Ureter (tissue), 1 donor: Measurements from ENCODE around the gene KIRREL3. TPM values are rescaled to one million over a fixed set of nuclear protein-coding genes. Genes with fewer than 3 reads are reported as not detected.

Experiments
- DNase-seq: peaks from one replicate; pipeline ENCODE4 v3.0.0-alpha.2; 2020; ENCODE audit warnings: low spot score
- total RNA-seq: library from RNA; stranded (reverse); gene quantifications from one replicate; pipeline ENCODE4 v1.2.4, GENCODE V29; 2023
- donor health status: DM: yes; HTN: yes; CAD: no.

Gene KIRREL3
- total RNA-seq, 1 donor from 2014 or later = not detected

DNA sequence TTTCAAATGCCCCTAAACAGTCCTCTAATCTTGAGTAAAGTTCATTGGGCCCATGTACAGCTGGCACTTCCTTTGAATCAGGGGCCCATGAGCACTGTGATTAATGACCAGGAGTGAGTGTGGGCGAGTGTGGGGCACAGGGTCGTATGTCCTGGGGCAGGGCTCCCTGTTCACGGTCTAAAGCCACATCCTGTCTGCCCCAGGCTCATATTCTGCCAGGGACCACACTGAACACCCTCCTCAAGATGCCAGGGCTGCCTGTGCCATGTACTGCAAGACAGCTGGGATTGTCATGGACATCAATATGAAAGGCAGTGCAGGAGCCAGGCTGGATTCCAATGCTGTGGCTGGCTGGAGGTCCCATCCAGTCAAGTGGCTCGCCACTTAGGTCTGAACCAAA, 130.5 kb downstream of the KIRREL3 start:
- no peak for DNase-seq

DNA sequence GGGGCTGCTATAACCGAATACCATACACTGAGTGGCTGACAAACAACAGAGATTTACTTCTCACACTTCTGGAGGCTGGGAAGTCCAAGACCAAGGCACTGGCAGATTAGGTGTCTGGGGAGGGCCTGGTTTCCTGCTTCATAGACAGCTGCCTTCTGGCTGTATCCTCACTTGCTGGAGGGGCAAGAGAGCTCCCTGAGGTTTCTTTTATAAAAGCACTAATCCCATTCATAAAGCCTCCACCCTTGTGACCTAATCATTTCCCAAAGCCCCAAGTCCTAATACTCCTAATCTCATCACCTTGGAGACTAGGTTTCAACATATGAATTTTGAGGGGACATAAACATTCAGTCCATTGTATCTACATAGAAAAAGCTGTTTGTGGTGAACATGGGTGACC, 131.8 kb downstream of the KIRREL3 start:
- DNase-seq = no peak

DNA sequence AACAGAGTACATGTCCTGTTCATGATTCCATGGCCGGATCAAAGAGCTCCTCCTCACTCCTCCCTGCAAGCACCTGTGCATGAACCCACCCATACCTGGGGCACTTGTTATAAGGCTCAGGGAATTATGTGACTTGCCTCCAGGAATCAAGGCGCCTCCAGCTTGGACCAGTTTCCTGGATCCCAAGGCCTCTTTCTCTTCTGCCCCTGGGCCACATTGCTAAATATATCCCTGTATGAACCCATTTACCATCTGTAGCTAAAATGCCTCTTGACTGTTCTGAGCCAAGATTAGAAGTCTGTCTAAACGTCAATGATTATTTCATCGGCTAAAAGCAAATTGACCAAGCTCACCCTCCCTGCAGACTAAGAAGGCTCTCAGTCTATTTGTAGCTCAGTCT, 135.6 kb downstream of the KIRREL3 start:
- DNase-seq = no peak

- no peak for DNase-seq
Measured at GRCh38 chr11:126863294-126863997, 137.1 kb downstream of the KIRREL3 start.

- no peak for DNase-seq
Measured at GRCh38 chr11:126862664-126863243, 137.8 kb downstream of the KIRREL3 start.

- DNase-seq = no peak
Measured at GRCh38 chr11:126861796-126862459, 138.6 kb downstream of the KIRREL3 start.

DNA sequence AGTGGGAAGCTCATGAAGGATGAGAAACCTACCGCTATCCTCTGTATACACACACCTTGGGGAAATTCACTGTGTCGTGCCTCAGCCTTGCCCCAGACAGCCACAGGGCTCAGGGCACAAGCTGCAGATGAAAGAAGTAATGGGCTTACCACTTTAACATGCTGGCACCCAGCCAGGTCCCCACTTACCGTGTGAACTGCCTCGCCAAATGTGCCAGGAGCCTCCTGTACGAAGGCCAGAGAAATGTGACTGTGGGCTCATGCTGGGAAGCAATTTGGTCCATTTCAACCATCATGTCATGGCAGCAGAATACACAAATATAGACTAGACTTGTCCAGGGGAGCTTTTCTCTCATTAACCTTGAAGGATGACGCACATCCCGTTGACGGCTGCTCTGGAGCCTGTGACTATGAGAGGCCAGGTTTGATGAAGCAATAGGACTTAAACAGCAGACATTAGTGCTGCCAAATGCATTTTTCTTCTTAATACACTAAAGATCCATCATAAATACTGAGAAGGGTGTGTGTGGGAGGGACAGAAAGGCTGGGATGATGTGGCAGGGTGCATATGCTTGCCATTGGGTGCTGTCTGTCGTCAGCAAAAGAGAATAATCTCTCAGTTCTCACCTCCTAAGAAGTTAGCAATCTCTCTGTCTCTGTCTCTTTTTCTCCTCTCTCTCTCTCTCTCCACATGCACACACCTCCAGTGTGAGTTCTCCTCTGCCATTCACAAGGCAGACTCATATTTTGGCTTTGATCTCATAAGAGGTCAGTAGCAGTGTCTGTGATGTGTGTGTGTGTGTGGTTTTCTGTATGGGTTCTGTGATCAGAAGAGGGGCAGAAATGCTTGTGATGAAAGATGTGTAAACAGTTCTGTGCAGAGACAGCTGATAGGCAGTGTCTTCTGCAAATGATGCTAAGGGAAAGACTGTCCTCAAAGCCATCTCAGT, 142.4 kb downstream of the KIRREL3 start:
- DNase-seq = no peak

DNA sequence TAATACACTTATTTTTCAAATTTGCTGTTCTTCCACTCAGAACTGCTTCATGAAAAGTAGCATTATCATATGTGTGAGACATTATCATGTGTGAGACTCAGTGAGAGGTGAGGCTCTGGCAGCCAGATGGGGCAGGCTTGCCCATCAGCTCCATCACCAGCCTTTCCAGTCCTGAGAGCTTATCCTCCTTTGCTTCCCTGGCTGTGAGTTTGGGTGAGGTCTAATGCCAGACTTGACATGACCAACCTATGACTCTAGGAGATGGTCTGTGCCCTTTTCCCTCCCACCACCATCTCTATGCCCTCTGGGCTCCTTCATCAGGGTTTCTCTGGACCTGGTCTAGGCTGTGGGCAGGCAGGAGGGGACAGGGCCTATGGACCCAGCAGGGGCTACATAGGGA, 145.0 kb downstream of the KIRREL3 start:
- DNase-seq = no peak

GRCh38 chr11:126853732-126854131, 146.8 kb downstream of the KIRREL3 start:
- no peak for DNase-seq

DNA sequence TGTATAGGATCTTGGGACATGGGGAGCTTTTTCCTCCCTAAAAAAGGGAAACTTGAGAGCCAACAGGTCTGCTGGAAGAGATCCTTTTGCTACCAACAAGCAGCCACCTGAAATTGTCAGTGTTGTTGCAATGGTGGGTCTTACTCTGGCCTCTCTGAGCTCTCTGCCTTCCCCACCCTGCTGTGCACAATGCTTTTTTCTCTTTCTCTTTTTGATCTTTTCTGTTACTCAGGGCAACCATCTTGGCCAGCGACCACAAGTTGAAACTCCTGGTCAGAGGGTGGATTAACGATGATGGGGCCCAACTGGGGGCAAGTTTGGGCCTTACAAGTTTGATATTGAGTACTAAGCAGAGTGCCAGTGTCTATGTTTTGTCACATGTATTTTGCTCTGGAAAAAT, 155.8 kb downstream of the KIRREL3 start:
- DNase-seq = no peak

- DNase-seq = no peak
Measured at GRCh38 chr11:126843096-126843495, 157.5 kb downstream of the KIRREL3 start.

DNA sequence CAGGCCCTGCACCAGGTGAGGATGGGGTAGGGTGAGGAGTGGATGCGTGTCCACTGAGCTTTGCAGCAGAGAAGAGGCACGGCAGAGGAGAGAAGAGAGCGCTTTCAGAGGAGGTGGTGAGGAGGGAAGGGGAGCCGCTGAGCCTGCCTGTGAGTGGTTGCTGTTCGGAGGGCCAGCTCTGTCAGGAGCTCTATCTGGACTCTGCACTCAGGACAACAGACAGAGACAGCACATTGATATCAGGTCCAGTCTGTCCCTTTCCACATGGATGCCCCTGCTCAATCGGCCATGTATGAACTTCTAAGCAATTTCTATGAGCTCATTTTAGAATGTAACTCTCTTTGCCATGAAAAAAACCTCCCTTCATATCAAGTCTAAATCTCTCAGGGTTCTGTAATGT, 158.6 kb downstream of the KIRREL3 start:
- DNase-seq = no peak

DNA sequence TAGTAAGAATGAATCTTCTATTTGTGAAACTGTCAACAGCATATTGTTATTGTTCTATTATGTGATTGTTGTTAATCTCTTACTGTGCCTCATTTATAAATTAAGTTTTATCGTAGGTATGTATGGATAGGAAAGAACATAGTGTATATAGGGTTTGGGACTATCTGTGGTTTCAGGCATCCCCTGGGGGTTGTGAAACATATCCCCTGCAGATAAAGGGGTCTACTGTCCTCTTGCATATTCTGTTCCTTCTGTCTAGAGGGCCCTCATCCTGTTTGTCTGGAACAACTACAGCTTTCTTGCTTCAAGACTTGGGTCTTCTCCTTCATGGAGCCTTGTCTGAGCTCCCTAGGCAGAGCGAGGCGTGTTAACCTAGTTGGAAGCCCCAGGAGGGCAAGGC, 159.6 kb downstream of the KIRREL3 start:
- no peak for DNase-seq

GRCh38 chr11:126840201-126840886, 160.2 kb downstream of the KIRREL3 start:
- DNase-seq = no peak

- no peak for DNase-seq
Measured at GRCh38 chr11:126839496-126839895, 161.1 kb downstream of the KIRREL3 start.

GRCh38 chr11:126838779-126839178, 161.8 kb downstream of the KIRREL3 start:
- no peak for DNase-seq

DNA sequence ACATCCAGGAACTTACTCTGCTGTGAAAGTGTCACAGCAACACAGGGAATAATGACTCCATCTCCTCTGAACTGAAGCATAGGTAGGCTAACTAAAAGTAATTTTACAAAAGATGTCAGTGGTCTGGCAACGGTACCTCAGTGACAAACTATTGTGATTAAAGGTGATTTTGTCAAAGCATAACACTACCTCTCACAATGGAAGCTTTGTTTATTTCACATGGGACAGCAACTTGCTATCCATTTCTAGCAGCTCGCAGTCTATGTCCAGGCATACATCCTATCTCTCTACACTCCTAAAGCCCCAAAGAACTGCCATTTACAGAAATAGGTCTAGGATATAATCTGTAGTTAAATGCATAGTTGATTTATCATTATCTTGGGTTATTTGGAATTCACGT, 163.0 kb downstream of the KIRREL3 start:
- DNase-seq = no peak

GRCh38 chr11:126834573-126834972, 166.0 kb downstream of the KIRREL3 start:
- no peak for DNase-seq

- no peak for DNase-seq
Measured at GRCh38 chr11:126834149-126834548, 166.4 kb downstream of the KIRREL3 start.

DNA sequence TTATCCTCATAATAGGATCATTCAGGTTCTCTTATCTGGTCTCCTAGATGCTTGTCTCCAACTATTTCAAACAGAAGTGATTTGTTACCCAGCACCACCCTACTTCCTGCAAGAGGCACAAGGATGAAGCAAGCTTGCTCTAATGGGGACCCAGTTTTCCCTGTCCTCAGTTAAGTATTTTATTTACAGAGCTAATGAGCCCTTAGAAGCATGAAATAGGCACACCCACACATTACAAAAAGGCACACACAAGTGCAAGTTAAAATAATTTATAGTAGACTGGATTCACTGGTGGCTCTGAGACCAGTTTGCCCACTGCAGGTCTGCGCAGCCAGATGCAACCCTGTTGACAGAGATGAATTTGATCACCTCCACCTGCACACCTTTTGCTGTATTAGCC, 167.5 kb downstream of the KIRREL3 start:
- DNase-seq = no peak

- no peak for DNase-seq
Measured at GRCh38 chr11:126832387-126832786, 168.2 kb downstream of the KIRREL3 start.
